HG03469 (cell line): Measurements from ENCODE around the gene TAOK3.
A peak's percentile ranks its signal among the peaks of the same experiment; 100 is the strongest.
"Not testable (repeated sequence)": the region's sequence is repeated elsewhere in the genome, so short reads cannot be mapped to it uniquely, and the experiment has no call there.

Experiments used
- ATAC-seq: cut with Tn5 transposase; IDR thresholded peaks from one replicate; pipeline ENCODE4 v1.9.1; 2021; ENCODE audit warnings: mild to moderate bottlenecking, moderate library complexity, moderate number of reproducible peaks; ENCODE audit not compliant: unreplicated experiment

The TAOK3 gene

DNA sequence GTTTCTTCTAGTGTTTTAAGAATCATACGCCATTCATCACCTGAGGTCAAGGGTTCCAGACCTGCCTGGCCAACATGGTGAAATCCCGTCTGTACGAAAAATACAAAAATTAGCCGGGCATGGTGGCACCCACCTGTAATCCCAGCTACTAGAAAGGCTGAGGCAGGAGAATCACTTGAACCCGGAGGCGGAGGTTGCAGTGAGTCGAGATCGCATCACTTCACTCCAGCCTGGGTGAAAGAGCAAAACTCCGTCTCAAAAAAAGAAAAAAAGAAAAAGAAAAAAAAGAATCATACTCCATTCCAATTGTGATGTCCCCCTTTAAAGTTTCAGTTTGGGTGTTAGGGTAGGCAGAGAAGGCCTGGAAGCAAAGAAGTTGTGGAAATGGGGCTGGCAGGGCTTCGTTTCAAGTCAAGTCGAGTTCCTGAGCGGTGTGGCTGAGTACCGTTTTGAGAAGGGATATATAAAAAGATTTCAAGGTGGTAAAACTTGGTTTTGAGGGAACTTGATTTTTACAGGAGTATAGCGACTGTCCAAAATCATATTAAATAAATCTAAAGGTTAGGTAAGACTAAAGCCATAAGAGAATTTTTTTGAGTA lies 1.5 kb upstream of the TAOK3 start:
- ATAC-seq, result no peak

DNA sequence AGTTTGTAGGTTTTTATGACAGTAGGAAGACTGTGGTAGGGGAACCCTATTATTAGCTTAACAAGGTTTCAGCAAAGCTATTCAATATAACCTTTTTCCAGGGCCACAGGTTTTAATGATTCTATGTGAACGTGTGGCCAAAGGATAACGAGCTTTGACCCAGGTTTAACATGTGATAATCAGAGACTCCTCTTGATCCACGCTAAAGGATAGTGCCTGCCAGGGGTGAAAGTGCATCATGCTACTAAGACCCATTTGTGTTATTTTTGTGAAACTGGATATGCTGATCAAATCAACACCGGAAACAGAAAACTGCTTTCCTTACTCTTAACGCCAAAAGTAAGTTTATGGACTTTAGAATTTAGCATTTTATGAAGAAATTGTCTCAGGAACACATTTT lies 909 bp upstream of the TAOK3 start:
- no peak for ATAC-seq

DNA sequence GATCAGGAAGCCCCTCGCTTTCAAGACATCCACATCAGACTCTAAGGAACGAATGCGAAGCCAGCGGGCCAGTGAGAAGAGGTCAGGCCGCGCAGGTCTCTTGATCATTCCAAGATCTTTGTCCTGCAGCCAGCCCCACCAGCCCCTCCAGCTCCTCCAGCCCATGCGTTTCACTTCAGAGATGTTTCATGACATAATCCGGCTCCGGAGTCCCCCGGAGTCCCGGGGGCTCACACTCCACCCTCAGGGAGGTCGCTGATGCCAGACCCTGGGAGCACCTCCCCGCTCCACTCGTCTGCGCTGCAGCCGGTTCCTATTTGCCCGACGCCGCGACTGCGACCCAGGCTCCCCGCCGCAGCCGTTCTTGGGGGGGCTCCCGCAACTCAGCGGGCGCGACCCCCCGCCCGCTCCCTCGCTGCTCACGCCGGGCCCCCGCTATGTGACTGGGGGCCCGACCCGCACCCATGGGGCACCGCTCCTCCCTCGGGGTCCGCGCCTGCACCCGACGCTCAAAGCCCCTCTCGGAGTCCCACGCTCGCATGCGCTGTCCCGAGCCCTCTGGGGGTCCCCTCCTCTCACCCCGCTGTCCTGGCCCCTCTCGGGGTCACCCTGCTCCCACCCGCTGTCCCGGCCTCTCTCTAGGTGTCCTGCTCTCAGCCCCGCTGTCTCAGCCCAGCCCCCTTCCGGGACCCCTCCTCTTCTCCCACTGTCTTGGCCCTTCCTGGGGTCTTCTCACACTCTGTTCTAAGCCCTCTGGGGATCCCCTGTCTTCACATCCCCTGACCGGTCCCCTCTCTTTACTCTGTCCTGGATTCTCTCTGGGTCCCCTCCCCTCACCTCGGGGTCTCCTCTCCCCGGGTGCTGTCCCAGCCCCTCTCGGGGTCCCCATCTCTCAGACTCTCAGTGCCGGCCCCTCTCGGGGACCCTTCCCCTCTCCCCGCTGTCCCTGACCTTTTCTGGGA lies 1.1 kb downstream of the TAOK3 start:
- ATAC-seq, result no peak

DNA sequence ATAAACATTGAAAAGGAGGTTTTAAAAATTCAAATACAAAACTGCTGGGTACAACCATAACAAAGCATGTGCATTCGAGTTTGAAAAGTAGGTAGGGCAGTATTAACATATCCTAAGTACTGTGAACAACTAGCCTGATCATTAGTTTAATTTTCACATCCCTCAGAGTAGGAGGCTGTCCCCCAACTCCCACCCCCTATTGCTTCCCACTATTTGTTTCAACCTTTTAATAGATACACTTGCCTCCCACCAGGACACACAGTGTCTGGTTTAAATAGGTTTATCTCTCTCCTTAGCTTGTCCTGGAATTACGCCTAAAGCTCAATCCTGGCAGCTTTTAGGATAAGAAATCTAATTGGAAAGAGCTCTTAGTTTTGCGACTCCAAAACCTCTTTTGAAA lies 2.1 kb downstream of the TAOK3 start:
- no peak for ATAC-seq

DNA sequence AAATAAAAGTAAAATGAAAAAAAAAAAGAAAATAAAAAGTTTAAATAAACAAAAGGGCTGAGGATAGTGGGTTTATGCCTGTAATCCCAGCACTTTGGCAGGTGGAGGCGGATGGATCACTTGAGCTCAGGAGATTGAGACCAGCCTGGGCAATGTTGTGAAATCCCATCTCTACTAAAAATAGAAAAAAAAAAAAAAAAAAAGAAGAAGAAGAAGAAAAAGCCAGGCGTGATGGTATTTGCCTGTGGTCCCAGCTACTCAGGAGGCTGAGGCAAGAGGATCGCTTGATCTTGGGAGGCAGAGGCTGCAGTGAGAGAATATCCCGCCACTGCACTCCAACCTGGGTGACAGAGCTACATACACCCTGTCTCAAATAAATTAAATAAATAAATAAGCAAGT lies 3.9 kb downstream of the TAOK3 start:
- no peak for ATAC-seq

DNA sequence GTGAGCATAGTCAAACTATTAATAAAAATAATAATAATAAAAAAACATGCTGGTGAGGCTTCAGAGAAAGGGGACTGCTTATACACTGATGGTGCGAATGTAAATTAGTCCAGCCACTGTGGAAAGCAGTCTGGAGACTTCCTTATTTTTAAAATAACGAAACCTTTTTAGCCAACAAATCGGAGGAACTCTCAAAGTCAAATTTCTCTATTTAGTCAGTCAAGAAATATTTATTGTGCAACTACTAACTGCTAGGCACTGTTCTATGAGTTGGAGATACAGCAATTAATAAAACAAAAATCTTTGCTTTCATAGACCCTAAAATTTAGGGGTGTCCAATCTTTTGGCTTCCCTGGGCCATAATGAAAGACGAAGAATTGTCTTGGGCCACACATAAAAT lies 10.8 kb downstream of the TAOK3 start:
- no peak for ATAC-seq

DNA sequence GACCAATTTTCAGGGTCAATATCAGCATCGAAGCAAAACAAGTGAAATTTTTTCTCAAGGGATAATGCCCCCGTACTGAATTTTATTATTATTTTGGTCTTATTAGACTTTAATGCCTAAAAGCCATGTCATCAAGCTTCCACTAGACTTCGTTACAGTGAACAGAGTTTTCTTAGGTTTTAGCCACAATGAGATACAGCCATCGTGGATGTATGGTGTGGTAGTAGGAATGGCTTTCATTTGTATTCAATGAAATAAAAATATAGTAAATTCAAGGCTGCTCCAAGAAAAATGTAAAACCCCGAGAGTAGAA lies 11.7 kb downstream of the TAOK3 start:
- no peak for ATAC-seq

DNA sequence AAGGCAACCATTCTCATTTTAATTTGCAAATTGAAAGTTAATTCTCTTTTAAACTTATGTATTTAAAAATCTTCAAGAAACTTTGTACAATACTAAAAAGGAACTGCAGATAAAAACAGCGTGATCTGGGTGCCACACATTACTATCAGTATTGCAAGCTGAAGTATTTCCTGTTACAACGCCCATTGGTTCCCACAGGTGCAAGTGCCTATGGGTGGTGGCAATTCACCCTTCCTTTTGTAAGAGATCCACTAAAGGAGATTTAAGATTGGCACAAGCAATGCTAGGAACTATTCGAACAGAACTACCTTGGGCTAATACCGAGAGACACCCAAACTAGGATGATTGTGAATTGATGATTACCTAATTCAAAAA lies 13.2 kb downstream of the TAOK3 start:
- ATAC-seq, result no peak

DNA sequence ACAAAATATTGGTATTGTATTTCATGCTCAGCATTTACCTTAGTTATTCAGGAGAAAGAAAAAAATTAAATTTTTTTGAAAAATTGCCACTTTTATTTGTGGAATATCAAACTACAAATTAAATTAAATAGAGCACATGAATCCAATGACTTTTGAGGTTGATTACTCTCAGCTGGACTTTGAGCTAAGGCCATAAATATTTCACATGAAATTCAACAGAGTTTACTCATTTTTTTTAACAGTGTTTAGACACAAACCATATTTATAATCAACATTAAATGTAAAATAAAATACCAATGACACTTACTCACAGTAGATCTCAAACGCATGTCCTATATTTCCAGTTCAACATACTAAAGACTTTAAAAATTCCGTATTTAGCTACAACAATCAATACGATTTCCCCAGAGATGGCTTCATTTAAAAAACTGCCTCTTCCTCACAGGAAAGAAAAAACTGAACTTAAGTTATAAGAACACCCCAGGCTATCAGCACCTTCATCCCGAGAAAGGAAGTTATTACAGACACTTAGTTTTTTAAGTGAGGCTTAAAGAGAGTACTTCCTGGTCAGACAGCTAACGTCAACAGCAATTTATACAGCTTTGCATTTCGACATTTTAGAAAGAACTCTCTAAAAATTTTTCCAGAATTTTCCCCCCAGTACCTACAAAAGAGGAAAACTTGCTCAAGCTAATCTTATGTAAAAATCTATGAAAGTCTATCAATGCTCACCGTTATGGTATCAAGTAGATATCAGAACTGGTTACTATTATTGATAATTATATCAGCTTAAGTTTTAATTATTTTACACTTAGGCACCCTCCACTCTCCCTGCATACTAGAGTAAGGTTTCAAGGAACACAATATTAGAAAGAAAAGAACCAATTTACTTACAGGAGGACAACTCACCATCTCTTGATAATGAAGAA lies 13.8 kb downstream of the TAOK3 start:
- ATAC-seq, result no peak

DNA sequence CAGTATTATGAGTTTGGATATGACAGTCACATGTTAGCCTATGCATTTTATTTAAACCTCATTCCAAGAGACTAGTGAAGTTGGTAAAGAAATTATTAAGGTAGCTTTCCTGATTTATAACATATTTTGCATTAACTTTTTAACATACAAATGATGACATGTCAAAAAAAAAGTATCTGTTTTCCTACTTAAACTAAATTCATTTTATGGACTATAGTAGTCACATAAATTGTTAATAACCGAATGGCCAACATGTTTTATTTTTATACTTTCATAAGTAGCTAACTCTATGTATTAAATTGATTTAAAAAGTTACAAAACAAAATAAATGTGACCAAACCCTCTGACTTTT lies 14.7 kb downstream of the TAOK3 start:
- ATAC-seq, result no peak

DNA sequence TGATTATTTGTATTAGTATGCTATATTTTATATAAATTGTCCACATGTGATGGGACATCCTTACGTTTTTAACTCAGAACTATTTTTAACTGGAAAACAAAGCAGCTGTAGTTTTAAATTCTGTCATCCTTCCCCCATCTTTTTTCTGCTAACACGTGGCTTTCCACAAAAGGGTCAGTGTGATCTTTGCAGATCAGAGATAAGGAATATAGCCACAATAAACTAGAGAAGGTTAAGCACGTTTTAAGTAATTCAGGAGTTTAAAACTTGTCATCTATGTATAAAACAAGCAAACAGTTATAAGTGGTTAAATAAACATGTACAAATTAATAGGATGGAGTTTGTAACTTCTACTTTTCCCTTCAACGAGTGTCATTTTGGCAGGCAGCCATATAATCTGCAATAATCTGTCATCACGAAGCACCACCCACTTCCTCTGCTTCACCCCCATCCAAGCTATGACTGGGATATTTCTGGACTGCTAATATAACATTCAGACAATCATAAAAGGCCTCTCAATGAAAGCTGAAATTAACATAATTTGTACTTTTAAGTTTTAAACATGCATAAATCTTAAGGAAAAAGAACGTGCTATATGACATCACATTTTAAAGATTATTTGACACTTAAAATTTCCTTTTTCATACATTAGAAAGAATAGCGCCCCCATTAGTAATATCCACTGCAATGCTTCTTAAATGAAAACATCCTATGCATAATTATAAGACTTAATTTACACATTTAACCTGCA lies 15.3 kb downstream of the TAOK3 start:
- ATAC-seq, result peak; percentile 33

DNA sequence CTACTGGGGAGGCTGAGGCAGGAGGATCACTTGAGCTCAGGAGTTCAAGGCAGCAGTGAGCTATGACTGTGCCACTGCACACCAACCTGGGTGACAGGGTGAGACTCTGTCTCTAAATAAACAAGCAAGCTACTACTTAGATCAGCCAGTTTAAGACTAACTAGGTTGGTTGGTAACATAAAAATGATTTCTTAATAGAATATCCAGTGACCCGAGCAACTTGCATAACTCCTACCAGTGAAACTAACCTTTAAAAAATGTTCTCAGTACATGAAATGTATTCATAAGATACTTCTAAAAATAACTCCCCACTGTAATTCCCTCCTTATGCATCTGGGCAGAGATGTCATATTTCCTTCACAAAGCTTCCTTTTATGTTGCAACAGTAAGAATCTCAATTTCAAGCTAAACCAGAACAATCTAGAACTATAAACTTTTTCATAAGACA lies 15.9 kb downstream of the TAOK3 start:
- no peak for ATAC-seq

DNA sequence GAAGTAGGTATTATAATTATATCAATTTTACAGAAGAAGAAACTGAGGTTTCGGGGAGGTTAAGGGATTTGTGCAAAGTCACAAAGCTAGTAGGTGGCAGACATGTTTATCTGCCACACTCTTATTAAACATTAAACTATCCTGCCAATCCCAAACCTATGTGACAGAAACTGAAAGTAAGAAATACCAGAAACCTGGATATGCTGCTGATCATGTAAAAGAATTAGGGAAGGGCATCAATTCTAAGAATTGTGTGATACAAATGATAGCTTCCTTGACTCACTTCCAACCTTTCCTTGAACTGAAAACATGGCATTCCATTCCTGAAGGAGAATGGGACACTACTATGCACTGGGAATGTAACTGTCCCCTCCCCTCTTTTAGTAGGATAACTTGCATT lies 16.9 kb downstream of the TAOK3 start:
- no peak for ATAC-seq

DNA sequence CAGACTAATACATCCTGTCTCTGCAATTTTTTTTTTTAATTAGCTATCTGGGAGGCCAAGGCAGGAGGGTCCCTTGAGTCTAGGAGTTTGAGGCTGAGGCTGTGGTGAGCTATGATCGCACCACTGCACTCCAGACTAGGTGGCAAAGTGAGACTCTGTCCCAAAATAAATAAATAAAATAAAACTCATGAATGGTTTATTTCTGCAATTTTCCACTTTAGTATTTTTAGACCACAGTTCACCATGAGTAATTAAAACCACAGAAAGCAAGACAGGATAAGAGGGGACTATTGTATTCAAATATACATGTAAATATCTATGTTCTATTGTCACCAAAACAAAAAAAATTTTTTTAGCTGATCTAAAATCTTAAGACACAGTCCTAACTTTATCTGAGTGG lies 17.8 kb downstream of the TAOK3 start:
- no peak for ATAC-seq

DNA sequence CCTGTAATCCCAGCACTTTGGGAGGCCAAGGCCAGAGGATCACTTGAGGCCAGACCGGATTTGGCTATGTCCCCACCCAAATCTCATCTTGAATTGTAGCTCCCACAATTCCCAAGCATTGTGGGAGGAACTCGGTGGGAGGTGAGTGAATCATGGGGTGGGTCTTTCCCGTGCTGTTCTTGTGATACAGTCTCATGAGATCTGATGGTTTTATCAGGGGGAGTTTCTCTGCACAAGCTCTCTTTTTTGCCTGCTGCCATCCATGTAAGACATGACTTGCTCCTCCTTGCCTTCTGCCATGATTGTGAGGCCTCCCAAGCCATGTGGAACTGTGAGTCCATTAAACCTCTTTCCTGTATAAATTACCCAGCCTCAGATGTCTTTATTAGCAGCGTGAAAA lies 18.2 kb downstream of the TAOK3 start:
- not testable (repeated sequence) for ATAC-seq

DNA sequence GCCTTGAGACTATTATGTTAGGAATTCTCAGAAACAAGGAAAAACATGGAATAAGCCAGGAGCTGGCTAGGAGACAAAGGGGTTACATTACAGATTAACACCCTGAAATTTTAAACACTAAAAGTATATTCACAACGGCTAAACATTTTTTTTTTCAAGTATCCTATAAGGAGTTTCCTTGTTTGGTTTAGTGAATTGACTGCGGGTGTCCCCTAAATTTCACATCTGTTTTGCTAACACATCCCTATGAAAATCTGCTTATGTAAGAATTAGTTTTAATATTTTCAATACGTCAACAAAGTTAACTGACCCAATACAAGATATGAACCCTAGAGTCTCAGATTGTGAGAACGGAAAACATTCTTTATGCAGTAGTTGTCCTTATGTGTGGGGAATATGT lies 19.0 kb downstream of the TAOK3 start:
- ATAC-seq, result no peak

DNA sequence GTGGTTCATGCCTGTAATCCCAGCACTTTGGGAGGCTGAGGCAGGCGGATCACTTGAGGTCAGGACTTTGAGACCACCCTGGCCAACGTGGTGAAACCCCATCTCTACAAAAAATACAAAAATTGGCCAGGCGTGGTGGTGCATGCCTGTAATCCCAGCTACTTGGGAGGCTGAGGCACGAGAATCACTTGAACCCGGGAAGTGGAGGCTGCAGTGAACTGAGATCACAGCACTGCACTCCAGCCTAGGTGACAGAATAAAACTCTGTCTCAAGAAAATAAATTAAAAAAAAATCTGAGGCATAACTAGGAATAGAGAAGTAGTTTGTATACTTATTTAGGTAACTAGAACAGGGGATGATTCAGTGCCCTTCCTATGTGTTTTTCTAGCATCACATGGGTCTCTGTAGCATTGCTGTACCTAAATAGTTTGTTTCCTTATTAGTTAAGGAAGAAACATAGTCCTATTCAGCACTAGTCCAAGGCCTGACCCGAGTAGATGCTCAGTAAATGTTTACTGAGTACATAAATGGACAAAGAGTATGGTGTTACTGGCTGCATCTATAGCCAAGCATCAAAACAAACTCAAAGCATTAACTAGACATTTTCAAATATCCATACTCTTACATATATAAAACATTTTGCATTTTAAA lies 21.7 kb downstream of the TAOK3 start:
- ATAC-seq, result no peak

DNA sequence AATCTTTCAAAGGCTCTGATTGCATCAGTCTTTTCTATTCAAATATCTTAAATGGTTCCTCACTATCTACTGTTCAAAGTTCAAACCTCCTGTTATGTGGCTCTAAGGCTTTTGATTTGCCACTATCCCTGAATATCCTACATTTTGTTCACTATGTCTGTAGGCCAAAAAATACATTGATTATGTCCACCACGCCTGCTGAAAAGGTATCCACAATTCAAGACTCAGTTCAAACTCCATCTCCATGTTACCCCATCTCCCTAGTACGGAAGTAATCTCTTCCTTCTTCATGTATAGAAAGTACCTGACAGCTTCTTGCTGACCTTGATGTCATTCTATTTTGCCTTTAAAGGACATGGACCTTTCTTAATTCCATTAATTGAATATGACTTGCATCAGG lies 24.8 kb downstream of the TAOK3 start:
- ATAC-seq, result no peak

DNA sequence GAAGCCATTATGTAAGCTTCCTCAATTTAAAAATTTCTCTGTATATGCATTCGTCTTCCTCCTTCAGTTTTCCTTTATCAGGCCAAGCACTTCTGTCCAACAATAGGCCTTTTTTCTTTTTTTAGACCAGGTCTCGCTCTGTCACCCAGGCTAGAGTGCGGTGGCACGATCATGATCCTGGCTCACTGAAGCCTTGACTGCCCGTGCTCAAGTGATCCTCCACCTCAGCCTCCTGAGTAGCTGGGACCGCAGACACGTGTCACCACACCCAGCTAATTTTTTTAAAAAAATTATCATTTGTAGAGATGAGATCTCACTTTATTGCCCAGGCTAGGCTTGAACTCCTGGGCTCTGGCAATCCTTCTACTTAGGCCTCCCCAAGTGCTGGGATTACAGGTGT lies 25.8 kb downstream of the TAOK3 start:
- no peak for ATAC-seq

DNA sequence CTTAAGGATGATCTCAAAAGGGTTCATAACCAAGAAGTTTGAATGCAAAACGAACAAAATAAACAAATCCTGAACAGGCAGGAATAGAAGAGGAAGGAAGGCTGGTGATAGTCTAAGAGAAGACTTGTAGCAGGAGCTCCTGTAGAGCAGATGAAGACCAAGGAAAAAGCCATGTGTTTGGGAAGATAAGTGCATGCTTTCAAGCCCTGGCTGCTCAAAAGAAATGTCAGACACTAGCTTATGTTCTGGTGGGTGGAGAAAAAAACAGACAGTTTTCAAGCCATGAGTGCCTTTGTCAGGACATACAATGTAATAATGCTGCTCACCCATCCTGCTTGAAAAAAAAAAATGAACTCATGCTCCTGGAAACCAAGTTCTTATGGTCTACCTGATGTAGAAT lies 27.4 kb downstream of the TAOK3 start:
- ATAC-seq, result no peak
